Mucosa of rectum (tissue), 2 donors: ENCODE data around the gene PDC.
"Not testable (repeated sequence)": the region's sequence is repeated elsewhere in the genome, so short reads cannot be mapped to it uniquely, and the experiment has no call there.

Source experiments
- H3K27ac ChIP-seq, 2 donors: one replicate each; pipeline ENCODE4 v1.7.0; 2013; ENCODE audit warnings: inconsistent platforms in 2 of 2, low read depth in 2 of 2, low read length in 2 of 2
- H3K27me3 ChIP-seq, 2 donors: one replicate each; pipeline ENCODE4 v1.7.0; 2013; ENCODE audit warnings: low read length in 2 of 2; ENCODE audit not compliant: control insufficient read depth in 2 of 2, insufficient read depth in 2 of 2
- H3K36me3 ChIP-seq, 2 donors: one replicate each; pipeline ENCODE4 v1.7.0; 2013; ENCODE audit warnings: low read length in 2 of 2; ENCODE audit not compliant: control insufficient read depth in 2 of 2, insufficient read depth in 2 of 2
- H3K4me1 ChIP-seq, 2 donors: one replicate each; pipeline ENCODE4 v1.7.0; 2013; ENCODE audit warnings: low read length in 2 of 2, mild to moderate bottlenecking in 1 of 2; ENCODE audit not compliant: control insufficient read depth in 2 of 2, insufficient read depth in 2 of 2
- H3K4me3 ChIP-seq, 2 donors: one replicate each; pipeline ENCODE4 v1.7.0; 2013; ENCODE audit warnings: low read length in 2 of 2
- H3K9ac ChIP-seq, 2 donors: one replicate each; pipeline ENCODE4 v1.7.0; 2013; ENCODE audit warnings: low read length in 2 of 2, low read depth in 1 of 2, mild to moderate bottlenecking in 1 of 2
- H3K9me3 ChIP-seq, 2 donors: one replicate each; pipeline ENCODE4 v1.7.0; 2013; ENCODE audit warnings: low read length in 2 of 2; ENCODE audit not compliant: control insufficient read depth in 2 of 2
- donor health status: healthy.
- donor health status: Normal muscosa, but diverticular disease.

Gene PDC

GRCh38 chr1:186473047-186473446, 12.1 kb upstream of the PDC start:
- no peak overlapping the region for H3K9ac ChIP-seq
- H3K36me3 ChIP-seq, result no peaks in the 10 kb centered on the region
- H3K9me3 ChIP-seq, result no peaks in the 10 kb centered on the region
- no peak overlapping the region for H3K4me3 ChIP-seq
- H3K27ac ChIP-seq, result no peak overlapping the region
- H3K4me1 ChIP-seq, result no peaks in the 10 kb centered on the region
- no peaks in the 10 kb centered on the region for H3K27me3 ChIP-seq

- no peaks in the 10 kb centered on the region for H3K36me3 ChIP-seq
- no peak overlapping the region for H3K9ac ChIP-seq
- no peak overlapping the region for H3K4me3 ChIP-seq
- H3K27me3 ChIP-seq, result no peaks in the 10 kb centered on the region
- H3K27ac ChIP-seq, result no peak overlapping the region
- H3K4me1 ChIP-seq, result no peaks in the 10 kb centered on the region
- H3K9me3 ChIP-seq, result no peaks in the 10 kb centered on the region
Measured at GRCh38 chr1:186465946-186466345, 5.0 kb upstream of the PDC start.

GRCh38 chr1:186465491-186465890, 4.6 kb upstream of the PDC start:
- H3K27me3 ChIP-seq, H3K27ac ChIP-seq, H3K4me3 ChIP-seq, H3K36me3 ChIP-seq, H3K9ac ChIP-seq, H3K9me3 ChIP-seq, H3K4me1 ChIP-seq: not testable (repeated sequence)

DNA sequence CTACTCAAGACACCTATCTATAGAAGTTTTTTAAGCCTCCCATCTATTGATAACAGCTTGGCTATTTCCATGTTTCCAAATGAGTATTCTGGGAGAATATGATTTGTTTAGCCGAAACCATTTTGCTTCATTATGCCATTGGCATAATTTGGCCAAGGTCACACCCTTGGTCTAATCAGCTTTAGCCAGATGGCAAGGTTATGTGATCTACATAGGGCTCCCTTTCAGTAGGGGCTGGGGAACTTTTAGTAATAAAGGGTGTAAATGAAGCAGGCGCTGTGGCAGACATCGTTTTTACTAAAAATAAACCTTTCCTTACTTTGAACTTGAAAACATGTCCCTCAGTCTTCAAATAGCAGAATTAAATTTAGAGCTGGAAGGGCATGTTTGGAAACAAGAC, 3.0 kb upstream of the PDC start:
- no peak overlapping the region for H3K27ac ChIP-seq
- H3K9me3 ChIP-seq, result no peaks in the 10 kb centered on the region
- no peak overlapping the region for H3K9ac ChIP-seq
- no peaks in the 10 kb centered on the region for H3K4me1 ChIP-seq
- H3K4me3 ChIP-seq, result no peak overlapping the region
- no peaks in the 10 kb centered on the region for H3K27me3 ChIP-seq
- no peaks in the 10 kb centered on the region for H3K36me3 ChIP-seq

GRCh38 chr1:186463511-186463910, 2.6 kb upstream of the PDC start:
- Histone ChIP-seq H3K36me3 (no peaks in the 10 kb centered on the region), H3K9ac (no peak overlapping the region), H3K27me3 (no peaks in the 10 kb centered on the region), H3K27ac (no peak overlapping the region), H3K4me1 (no peaks in the 10 kb centered on the region), H3K9me3 (no peaks in the 10 kb centered on the region), H3K4me3 (no peak overlapping the region)

DNA sequence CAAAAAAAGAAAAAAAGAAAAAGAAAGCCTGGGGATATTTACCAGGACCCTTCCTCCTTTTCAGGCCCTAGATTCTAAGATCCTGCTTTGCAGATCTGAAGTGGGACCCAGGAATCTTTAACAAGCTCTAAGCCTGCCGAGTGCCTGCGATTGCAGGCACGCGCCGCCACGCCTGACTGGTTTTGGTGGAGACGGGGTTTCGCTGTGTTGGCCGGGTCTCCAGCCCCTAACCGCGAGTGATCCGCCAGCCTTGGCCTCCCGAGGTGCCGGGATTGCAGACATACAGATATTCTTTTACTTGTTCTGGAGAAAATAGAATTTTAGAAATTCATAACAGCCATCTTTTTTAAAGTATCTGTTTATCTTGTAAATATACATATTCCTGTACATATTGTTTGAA, 1.8 kb downstream of the PDC start:
- H3K36me3 ChIP-seq, H3K27ac ChIP-seq, H3K4me1 ChIP-seq, H3K27me3 ChIP-seq, H3K9me3 ChIP-seq, H3K9ac ChIP-seq, H3K4me3 ChIP-seq: not testable (repeated sequence)

GRCh38 chr1:186456729-186457255, 4.1 kb downstream of the PDC start:
- H3K9ac ChIP-seq, result no peak overlapping the region
- no peak overlapping the region for H3K4me3 ChIP-seq
- H3K27me3 ChIP-seq, result no peaks in the 10 kb centered on the region
- H3K27ac ChIP-seq, result no peak overlapping the region
- no peaks in the 10 kb centered on the region for H3K9me3 ChIP-seq
- H3K36me3 ChIP-seq, result no peaks in the 10 kb centered on the region
- H3K4me1 ChIP-seq, result no peaks in the 10 kb centered on the region

GRCh38 chr1:186454981-186455380, 5.9 kb downstream of the PDC start:
- no peaks in the 10 kb centered on the region for H3K4me1 ChIP-seq
- no peaks in the 10 kb centered on the region for H3K36me3 ChIP-seq
- no peak overlapping the region for H3K27ac ChIP-seq
- H3K9me3 ChIP-seq, result no peaks in the 10 kb centered on the region
- H3K27me3 ChIP-seq, result no peaks in the 10 kb centered on the region
- no peak overlapping the region for H3K4me3 ChIP-seq
- no peak overlapping the region for H3K9ac ChIP-seq

DNA sequence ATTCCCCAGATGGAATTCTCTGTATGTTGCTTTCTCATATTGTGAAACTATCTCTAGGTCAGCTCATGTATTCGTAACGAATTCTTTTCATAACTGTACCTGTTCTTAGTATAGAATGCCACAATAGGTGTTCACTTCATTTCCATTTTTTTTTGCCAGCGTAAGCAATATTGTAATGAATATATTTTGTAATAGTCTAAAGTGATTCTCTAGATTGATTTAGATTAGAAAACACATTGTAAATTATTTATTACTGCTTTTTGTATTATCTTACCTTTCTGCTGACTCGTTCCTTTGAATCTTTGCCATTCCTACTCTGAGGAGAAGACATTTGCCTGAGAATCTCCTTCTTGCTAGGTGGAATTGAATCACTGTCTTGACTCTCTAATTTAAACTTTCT, 14.8 kb downstream of the PDC start:
- Histone ChIP-seq H3K9me3 (no peaks in the 10 kb centered on the region), H3K27ac (no peak overlapping the region), H3K4me1 (no peaks in the 10 kb centered on the region)

DNA sequence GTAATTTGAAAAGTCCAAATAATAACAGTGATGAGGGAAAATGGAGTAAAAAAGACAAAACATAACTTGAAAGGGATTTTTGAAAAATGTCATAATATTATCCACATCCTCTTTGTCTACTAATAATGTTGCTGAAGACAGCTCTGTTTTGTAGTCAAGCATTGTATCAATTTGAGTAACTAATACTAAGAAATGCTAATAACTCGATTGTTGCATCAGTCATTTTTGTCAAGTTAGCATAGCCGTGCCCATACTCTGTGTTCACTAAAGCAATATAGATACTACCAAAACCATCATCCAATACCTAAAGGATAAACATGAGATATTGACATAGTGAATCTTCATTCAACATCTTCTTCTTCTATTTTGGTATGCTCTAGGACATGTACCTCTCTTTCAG, 17.3 kb downstream of the PDC start:
- Histone ChIP-seq H3K9me3 (no peaks in the 10 kb centered on the region), H3K9ac (no peak overlapping the region), H3K4me1 (no peaks in the 10 kb centered on the region), H3K36me3 (no peaks in the 10 kb centered on the region), H3K4me3 (no peak overlapping the region), H3K27me3 (no peaks in the 10 kb centered on the region), H3K27ac (no peak overlapping the region)

More for the DNA sequence above, 14.8 kb downstream of the PDC start:
- no peaks in the 10 kb centered on the region for H3K27me3 ChIP-seq
- no peak overlapping the region for H3K4me3 ChIP-seq
- no peak overlapping the region for H3K9ac ChIP-seq
- no peaks in the 10 kb centered on the region for H3K36me3 ChIP-seq
